HEK293T (cell line): Measurements from ENCODE around the gene SAMD1.

Experiments used
- FOXA1 ChIP-seq: fragments of 450-650 bp; IDR thresholded peaks from 2 replicates; pipeline ENCODE4 v1.6.1; 2016; ENCODE audit warnings: mild to moderate bottlenecking
- FOXM1 ChIP-seq: fragments of 450-650 bp; IDR thresholded peaks from 2 replicates; pipeline ENCODE4 v1.6.1; 2017; ENCODE audit warnings: mild to moderate bottlenecking, borderline replicate concordance
- HDGF ChIP-seq: fragments of 450-650 bp; IDR thresholded peaks from 2 replicates; pipeline ENCODE4 v1.6.1; 2017; ENCODE audit warnings: antibody characterized with exemption, borderline replicate concordance
- NFRKB ChIP-seq: fragments of 450-650 bp; IDR thresholded peaks from 2 replicates; pipeline ENCODE4 v1.6.1; 2016; ENCODE audit warnings: mild to moderate bottlenecking, moderate library complexity
- SP1 ChIP-seq: fragments of 450-650 bp; IDR thresholded peaks from 2 replicates; pipeline ENCODE4 v1.6.1; 2017
- SUZ12 ChIP-seq: fragments of 450-650 bp; IDR thresholded peaks from 2 replicates; pipeline ENCODE4 v1.6.1; 2016; ENCODE audit warnings: mild to moderate bottlenecking
- TF ChIP-seq, protein P1 (sequence below): fragments of 450-650 bp; IDR thresholded peaks from 2 replicates; pipeline ENCODE4 v1.6.1; 2016

DNA sequence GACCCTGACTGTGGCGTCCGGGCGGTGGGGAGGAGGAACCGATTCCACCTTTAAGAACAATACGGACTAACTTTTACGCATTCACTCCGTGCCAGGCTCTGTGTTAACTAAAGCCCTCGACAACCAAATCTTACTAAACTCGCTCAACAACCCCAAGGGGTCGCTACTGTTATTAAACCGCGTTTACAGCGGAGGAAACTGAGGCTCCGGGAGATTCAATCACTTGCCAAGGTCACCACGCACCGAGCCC, 1.2 kb downstream of the SAMD1 start:
- TF ChIP-seq HDGF: no peak
- TF ChIP-seq FOXA1: no peak
- TF ChIP-seq SUZ12: no peak
- TF ChIP-seq SP1: no peak
- TF ChIP-seq NFRKB: no peak
- TF ChIP-seq, protein P1, sequence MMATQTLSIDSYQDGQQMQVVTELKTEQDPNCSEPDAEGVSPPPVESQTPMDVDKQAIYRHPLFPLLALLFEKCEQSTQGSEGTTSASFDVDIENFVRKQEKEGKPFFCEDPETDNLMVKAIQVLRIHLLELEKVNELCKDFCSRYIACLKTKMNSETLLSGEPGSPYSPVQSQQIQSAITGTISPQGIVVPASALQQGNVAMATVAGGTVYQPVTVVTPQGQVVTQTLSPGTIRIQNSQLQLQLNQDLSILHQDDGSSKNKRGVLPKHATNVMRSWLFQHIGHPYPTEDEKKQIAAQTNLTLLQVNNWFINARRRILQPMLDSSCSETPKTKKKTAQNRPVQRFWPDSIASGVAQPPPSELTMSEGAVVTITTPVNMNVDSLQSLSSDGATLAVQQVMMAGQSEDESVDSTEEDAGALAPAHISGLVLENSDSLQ: no peak
- no peak for TF ChIP-seq FOXM1
